Astrocyte (in vitro differentiated cells and primary cell): ENCODE measurements around the gene TSNAX.

Source experiments
- CTCF ChIP-seq: IDR thresholded peaks from 2 replicates; pipeline ENCODE4 v1.5.1; 2011; ENCODE audit warnings: low read depth, mild to moderate bottlenecking, inconsistent platforms, low read length, moderate library complexity; ENCODE audit not compliant: insufficient read depth
- EZH2 ChIP-seq: IDR thresholded peaks from 2 replicates; pipeline ENCODE4 v1.6.1; 2012; ENCODE audit warnings: mild to moderate bottlenecking, low read length, inconsistent platforms; ENCODE audit not compliant: insufficient read depth

GRCh38 chr1:231519166-231519565 is 9.3 kb upstream of the TSNAX start:
- TF ChIP-seq CTCF: no peak
- no peak for TF ChIP-seq EZH2
